HG03064 (cell line): ENCODE measurements around the gene ARID5A.

ENCODE experiments used
- ATAC-seq: cut with Tn5 transposase; IDR thresholded peaks from one replicate; pipeline ENCODE4 v1.9.1; 2021; ENCODE audit warnings: low read depth; ENCODE audit not compliant: unreplicated experiment

Gene ARID5A

GRCh38 chr2:96526101-96526591, 10.4 kb upstream of the ARID5A start:
- ATAC-seq: no peak

GRCh38 chr2:96526615-96527285, 9.8 kb upstream of the ARID5A start:
- no peak for ATAC-seq

- no peak for ATAC-seq
Observed at GRCh38 chr2:96527286-96528005, 9.1 kb upstream of the ARID5A start.

GRCh38 chr2:96528006-96528699, 8.4 kb upstream of the ARID5A start:
- ATAC-seq: no peak

- ATAC-seq: no peak
Observed at GRCh38 chr2:96528700-96529375, 7.7 kb upstream of the ARID5A start.

- no peak for ATAC-seq
Observed at GRCh38 chr2:96529376-96530143, 7.0 kb upstream of the ARID5A start.

- no peak for ATAC-seq
Observed at GRCh38 chr2:96530144-96530430, 6.5 kb upstream of the ARID5A start.

GRCh38 chr2:96530474-96531357, 5.8 kb upstream of the ARID5A start:
- no peak for ATAC-seq

GRCh38 chr2:96531366-96531765, 5.2 kb upstream of the ARID5A start:
- no peak for ATAC-seq

- no peak for ATAC-seq
Observed at GRCh38 chr2:96531872-96532505, 4.6 kb upstream of the ARID5A start.

- ATAC-seq: no peak
Observed at GRCh38 chr2:96532641-96533291, 3.8 kb upstream of the ARID5A start.

- ATAC-seq: no peak
Observed at GRCh38 chr2:96533292-96534073, 3.1 kb upstream of the ARID5A start.

- no peak for ATAC-seq
Observed at GRCh38 chr2:96534141-96534540, 2.4 kb upstream of the ARID5A start.

GRCh38 chr2:96534701-96535181, 1.8 kb upstream of the ARID5A start:
- ATAC-seq: no peak

- no peak for ATAC-seq
Observed at GRCh38 chr2:96535331-96535730, 1.2 kb upstream of the ARID5A start.

- ATAC-seq: peak; percentile 44
Observed at GRCh38 chr2:96537066-96537733, 648 bp downstream of the ARID5A start.
